ENCODE data around the gene RBM15B.
"Not testable (repeated sequence)": the region's sequence is repeated elsewhere in the genome, so short reads cannot be mapped to it uniquely, and the experiment has no call there.

Gene RBM15B

DNA sequence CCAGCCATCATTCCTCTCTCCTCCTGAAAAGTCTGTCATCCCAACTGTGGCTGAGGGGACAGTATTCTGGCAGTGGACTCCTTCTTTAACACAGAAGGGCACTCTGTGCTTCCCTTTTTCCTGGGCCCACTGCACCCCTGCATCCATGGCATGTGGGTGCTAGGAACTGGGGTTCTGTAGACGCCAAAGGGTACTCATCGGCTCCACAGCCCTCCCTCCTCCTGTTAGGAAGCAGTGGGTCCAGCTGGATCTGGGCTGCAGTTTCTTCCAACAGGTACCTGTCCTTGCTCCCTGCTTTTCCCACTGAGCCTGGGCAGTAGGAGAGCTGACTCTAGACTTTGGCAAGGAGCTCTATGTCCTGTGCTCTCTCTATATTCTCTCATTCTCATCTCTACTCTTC is 12.4 kb upstream of the RBM15B start:
- DNase-seq = no peak

DNA sequence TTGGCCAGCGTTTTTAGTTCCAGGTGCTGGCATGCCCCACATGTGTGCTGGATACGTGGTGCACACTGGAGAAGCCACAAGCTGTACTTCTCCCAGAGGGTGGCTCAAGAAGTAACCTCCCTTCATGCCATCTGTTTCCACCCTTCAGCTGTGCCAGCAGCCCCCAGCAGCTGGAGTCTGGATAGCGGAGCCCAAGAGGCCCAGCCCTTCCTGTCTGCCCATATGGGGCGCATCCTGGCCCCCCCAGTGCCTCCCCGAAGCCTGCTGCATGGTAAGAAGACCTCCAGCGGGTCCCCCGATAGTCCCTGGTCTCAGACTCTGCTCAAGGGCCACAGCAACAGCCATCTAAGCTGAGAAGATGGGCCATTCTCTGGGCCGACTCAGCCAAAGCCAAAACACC is 11.8 kb upstream of the RBM15B start:
- DNase-seq = no peak

DNA sequence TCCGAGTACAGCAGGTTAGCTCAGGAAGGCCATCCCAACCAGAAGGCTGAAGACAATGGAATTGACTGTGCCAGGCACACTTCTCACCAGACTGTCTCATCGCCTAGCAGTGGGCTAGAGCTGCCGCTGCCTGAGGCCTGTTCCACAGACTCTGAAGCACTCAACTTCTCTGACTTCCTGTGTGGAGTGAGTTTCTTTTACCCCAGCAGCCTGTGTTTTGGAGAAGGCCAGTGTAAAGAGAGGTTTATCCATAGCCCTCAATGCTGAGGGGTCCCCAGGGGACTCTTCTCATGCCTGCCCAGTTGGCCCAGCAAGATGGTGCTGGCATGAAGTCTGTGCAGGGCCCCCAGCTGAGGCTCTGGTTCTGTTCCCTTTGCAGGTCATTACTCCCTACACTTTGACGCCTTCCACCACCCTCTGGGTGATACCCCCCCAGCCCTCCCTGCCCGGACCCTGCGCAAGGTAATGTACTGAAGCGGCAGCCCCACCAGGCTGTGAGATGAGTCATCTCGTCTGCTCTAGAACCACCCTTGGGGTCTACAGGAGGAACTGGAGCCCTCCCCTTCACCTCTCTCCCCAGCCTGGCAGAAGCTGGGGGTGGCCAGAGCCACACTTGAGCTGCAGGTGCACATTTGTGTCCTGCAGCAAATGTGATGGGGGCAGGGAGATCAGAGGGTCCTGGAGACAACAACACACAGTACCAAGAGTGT is 11.2 kb upstream of the RBM15B start:
- DNase-seq = no peak

DNA sequence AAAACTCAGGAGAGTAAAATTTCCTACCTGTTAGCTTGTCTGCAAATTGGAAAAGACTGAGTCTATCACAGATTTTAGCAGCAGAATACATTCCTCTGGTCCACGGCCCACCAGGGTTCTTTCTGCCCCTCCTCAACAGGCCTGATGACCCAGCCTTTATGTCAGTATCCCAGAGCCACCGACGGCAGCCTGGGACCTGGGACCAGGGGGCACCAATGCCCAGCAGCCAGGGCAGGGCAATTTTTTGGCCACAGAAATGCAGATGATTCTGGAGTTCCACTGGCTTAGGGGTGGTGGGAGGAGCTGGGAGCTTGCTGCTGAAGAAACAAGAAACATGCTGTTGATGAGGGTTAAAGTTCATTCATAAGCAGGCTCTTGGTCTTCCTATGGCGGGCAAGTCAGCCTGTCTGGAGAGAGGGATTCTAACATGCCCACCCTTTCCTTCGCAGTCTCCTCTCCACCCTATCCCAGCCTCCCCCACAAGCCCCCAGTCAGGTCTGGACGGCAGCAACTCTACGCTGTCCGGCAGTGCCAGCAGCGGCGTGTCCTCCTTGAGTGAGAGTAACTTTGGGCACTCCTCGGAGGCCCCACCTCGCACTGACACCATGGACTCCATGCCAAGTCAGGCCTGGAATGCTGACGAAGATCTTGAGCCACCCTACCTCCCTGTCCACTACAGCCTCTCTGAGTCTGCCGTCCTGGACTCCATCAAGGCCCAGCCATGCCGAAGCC is 10.3 kb upstream of the RBM15B start:
- no peak for DNase-seq

DNA sequence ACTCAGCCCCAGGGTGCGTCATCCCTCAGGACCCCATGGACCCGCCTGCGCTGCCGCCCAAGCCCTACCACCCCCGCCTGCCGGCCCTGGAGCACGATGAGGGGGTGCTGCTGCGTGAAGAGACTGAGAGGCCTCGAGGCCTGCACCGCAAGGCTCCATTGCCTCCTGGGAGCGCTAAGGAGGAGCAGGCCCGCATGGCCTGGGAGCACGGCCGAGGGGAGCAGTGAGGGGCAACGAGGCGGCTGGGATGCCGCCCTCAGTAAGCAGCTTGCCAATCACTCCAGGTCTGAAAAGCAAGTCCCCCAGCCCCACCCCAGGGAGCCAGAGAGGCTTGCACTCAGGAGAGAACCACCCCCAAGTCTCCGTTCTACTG is 9.8 kb upstream of the RBM15B start:
- DNase-seq = no peak

DNA sequence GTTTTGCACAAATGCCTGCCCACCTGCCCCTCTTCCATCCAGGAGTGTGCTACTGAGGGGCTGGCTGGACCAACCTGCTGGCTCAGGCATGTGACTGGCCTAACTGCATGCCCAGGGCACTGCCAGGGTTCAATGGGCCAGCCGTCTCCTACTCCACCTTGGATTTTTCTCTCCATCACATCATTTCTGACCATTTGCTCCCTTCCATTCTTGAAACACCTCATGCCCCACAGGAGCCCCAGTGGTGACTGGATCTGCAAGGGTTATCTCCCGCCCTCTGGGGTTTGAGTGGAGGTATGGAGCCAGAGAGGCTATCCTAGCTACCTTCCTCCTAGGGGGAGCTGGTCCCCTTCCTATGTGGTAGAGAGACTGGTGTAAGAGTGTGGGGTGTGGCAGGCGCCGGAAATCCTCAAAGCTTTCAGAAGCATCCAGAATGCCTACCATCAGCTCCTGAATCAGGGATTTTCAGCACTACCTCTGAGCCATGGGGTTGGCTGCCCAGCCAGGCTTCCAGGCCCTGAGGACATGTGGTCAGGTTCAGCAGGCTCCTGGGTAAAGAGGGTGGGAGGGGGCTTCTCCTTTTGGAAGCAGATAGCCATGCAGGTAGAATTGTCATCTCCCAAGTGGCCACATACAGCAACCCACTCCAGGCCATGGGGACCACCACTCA is 8.9 kb upstream of the RBM15B start:
- no peak for DNase-seq

DNA sequence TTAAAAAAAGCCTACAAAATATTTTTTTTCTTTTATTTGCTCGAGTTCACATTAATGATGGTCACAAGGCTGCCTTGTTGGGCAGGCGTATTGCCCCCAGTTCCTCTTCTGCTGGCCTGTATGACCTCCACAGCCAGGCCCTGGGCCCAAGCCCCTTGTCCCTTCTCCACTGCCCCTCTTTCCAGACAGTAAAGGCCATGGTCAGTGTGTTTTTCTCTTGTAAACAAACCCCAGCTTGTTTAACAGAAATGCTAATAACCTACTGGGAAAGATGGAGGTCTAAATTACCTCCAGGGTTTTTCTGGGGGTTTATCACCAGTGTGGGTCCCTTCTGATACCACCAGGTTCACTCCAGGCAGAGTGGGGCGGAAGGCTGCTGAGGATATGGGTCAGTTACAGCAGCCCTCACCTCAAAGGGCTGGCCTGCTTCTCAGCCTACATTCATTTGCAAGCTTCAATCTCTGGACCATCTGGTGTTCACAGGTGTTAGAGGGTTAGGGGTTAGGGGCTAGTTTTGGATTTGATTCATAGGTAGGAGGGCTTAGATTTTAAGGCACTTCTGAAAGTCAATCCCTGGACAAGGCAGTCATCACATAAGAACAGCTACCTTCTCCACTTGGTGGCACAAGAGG is 8.0 kb upstream of the RBM15B start:
- DNase-seq = no peak

DNA sequence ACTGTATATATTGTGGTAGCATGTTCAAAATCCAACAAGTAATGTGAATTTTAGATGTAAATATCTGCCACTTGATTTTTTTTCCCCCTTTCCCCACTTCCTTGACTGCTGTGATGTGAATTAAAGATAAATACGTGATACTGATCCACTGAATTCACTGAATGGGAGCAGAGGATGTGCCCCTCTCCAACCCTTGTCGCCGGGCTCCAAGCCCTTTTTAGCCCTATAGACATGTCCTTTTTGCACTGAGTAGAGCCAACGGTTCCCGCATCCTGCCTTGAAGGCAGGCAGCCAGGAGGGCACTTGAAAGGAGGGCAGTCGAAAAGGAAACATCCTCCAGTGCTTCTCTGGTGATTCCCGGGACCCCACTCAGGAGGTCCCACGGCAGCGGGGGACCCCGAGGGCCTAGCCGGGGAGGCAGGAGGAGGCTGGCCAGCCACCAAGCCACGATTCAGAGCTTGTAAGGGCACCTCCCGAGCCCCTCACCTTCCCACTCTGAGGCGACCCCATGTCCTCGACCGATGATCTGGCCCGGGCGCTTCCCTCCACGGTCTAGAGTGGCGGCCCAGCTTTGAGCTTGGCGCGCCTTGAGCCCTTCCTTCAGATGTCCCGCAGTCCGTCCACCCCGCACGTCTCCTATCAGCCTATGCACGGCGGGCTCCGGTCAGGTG is 6.9 kb upstream of the RBM15B start:
- DNase-seq = no peak

DNA sequence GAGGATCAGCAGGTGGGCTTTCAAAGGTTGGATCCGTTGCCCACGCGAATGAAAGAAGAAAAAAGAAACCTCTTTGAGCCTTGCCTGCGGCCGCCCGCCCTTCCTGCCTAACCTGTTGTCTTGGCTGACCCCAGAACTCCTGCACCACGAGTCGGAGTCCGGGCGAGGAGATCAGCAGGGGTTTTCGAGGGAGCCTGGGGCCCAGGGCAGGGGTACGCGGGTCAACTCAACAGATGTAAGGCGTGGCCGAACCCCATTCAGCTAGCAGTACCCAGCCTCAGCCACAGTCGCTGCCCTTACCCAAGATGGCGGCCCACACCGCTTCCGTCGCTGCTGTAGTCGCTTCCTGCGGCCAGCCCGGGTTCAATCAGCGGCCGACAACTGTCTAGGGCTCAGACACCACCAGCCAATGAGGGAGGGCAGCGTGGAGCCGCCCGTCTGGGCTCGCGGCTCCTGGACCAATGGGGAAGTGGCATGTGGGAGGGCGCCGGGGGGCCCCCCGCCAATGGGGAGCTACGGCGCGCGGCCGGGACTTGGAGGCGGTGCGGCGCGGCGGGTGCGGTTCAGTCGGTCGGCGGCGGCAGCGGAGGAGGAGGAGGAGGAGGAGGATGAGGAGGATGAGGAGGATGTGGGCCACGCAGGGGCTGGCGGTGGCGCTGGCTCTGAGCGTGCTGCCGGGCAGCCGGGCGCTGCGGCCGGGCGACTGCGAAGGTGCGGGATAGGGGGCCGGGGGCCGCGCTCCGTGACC is 6.2 kb upstream of the RBM15B start, which contains the start of gene MANF:
Gene MANF (plus strand): TSS at position 566 of the 748 bp plus-strand sequence. CDS start 52 bp downstream, at position 618.
- DNase-seq = peak; percentile 65

DNA sequence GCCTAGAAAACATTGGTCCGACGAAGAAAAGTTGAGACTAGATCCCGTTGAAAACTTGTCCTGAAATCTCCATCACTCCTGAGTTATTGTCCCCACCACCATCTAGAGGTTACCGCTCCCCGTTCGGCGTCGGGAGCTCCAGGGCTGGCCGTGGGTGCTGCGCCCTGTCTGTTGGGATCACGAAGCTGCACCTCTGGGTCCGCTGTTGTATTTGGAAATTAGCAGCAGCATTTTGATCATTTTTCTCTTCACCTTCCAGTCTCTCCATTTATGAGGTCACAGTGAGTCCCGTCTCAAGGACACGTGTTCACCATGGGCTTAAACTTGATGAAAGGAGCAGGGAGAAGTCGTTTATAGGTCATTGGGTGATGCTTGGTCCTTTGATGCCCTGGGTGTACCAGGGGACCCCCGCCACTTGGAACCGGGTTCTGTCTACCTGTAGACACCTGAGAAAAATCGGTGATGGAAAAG is 5.4 kb upstream of the RBM15B start:
- DNase-seq = no peak

DNA sequence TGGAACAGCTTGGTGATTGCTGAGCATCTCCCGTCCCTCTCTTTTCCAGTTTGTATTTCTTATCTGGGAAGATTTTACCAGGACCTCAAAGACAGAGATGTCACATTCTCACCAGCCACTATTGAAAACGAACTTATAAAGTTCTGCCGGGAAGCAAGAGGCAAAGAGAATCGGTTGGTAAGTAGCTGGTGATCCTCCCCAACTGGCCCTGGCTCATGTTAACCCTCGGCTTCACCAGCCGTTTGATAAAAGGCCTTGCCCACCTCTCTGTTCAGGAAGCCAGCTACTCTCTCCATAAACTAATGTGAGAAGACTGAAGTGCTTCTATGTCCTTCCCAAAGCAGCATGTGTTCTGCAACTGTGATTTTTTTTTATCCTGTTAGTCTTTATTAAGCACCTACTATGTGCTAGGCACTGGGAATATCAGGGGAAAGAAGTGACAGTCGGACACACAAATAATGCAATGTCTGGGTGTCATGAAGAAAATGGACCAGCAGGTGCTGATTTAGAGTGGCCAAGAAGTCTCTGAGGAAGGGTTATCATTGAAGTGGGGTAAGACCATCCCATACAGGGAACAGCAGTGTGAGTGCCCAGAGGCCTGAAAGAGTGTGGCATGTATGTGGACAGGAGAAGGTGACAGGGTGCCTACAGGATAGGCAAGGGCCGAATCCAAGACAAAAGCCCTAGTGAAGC is 4.8 kb upstream of the RBM15B start:
- no peak for DNase-seq

DNA sequence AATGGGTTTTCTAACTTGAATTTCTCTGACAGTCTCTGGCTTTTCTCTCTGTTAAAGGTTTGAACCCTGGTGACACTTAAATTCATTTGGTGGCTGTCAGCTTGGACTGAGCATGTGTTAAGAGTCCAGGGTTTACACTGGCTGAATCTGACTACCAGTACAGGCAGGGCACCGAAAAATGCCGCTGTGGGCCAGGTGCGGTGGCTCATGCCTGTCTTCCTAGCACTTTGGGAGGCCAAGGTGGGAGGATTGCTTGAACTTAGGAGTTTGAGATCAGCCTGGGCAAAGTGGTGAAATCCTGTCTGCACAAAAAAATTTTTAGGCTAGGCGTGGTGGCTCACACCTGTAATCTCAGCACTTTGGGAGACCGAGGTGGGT is 4.2 kb upstream of the RBM15B start:
- DNase-seq = no peak

DNA sequence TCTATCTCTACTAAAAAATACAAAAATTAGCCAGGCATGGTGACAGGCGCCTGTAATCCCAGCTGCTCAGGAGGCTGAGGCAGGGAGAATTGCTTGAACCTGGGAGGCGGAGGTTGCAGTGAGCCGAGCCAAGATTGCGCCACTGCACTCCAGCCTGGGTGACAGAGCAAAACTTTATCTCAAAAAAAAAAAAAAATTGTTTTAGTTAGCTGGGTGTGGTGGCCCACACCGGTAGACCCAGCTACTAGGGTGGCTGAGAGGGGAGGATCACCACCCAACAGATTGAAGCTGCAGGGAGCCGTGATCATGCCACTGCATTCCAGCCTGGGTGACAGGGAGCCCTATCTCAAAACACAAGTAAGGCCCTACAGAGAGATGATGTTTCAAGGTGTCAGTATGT is 3.8 kb upstream of the RBM15B start:
- DNase-seq = not testable (repeated sequence)

DNA sequence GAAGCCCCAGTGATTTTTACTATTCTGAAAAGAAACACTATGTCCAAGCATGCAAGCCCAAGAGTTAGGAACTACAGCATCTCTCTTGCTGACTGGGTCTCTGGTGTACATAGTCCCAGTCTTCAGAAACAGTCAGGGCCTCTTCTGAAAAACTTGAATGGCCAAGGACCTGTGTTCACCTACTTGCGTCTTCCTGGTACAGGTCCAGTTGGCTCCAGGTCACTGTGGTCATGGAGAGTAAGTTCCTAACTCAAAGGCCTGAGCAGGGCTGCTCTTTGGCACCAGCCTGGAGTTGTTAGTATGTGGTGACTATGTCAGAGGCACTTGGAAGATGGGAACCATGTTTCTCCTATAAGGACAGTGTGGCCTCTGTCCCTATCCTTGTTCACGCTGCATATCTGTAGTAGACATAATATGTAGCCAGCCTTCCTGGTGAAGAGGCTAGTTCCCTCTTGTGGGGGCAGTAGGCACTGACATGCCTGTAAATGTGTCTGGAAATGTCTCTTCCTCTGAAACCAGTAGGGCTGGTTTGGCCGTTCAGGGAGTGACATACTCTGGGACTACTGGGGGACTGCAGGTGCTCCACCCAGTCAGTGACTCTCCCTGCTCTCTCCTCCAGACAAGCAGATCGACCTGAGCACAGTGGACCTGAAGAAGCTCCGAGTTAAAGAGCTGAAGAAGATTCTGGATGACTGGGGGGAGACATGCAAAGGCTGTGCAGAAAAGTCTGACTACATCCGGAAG is 2.6 kb upstream of the RBM15B start:
- DNase-seq = no peak

DNA sequence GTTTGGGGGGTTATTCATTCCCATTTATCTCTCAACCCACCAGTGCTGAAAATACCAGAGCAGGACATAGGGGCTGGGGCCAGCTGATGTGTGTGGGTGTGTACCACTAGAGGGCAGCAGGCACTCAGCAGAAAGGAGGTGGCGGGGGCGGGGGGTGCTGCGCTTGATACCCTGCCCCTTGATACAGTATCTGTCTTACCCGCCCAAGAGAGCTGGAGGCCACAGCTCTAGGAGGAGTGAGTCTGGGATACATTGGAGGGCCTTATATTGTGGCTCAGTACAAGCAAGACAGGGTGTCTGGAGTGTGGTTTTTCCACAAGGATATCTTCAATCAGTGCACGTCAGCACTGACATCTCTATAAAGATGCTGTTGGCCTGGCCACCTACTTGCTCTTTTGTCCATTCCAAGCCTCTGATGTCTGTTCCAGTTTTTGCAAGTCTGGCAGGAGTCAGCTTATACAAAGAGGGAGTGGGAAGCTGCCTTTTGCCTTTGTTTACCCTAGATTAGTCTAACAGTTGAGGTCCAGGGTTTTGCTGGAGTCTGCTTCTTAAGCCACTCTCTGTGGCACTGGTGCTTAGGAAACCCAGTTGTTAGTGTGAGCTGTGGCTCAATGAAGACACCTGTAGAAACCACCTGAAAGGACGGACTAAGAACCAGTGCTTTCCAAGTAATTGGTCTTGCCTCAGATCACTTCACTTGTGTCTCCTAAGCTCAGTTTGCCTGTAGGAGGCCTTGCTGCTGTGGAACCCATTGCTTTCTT is 1.5 kb upstream of the RBM15B start:
- DNase-seq = no peak

DNA sequence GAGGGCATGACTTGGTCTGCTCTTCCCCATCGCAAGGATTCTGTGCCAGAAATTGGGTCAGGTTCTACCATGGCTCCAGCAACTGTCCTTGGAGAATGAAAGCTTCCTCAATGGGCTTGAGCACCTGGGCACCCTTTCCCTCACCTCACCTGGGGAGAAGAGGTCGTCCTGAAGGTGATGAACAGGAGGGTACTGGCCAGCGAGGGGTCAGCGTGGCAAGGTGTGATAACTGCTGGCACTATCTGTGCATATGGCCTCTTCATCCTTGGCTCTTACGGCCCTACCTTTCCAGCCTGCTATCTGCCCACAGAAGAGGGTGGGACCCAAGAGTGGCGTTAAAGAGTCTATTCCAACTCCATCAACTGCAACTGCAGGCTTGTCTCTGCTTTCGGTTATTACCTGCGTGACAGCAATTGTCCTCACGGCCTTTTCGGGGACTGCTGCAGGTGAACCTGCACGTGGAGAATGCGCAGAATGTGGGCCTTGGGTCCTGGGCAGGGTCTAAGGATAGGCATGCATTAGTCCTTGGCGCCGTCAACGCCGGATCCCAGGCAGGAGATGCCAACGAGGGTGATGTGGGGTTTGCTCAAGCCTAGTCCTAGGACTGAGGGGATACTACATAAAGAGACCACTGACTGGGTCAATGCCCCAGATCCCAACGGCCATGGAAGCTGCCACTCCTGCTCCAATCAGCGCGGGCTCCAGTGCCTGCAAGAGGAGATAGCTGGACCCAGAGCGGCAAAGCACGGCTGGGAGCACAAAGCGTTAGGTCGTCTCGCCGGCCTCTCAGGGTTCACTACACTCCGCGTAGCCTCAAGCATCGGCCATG is 625 bp upstream of the RBM15B start:
- no peak for DNase-seq

DNA sequence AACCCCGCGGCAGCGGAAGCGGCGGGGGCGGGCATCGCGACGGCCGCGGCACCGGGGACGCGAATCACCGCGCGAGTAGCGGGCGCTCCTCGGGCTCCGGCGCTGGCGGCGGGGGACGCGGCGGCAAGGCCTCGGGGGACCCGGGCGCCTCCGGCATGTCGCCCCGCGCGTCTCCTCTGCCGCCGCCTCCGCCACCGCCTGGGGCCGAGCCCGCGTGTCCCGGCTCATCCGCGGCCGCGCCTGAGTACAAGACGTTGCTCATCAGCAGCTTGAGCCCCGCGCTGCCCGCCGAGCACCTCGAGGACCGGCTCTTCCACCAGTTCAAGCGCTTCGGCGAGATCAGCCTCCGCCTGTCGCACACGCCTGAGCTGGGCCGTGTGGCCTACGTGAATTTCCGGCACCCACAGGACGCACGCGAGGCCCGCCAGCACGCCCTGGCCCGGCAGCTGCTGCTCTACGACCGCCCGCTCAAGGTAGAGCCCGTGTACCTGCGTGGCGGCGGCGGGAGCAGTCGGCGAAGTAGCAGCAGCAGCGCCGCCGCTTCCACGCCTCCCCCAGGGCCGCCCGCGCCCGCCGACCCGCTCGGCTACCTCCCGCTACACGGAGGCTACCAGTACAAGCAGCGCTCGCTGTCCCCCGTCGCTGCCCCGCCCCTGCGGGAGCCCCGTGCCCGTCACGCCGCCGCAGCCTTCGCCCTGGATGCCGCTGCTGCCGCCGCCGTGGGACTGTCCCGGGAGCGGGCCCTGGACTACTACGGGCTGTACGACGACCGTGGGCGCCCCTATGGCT is 675 bp downstream of the RBM15B start:
- DNase-seq = no peak

All from NCI-H1694 (cell line).